Kidney (tissue), 11 donors: ENCODE measurements around the gene TSEN34. TPM values are rescaled to one million over a fixed set of nuclear protein-coding genes. Genes with fewer than 3 reads are reported as not detected.
"Not testable (repeated sequence)": the region's sequence is repeated elsewhere in the genome, so short reads cannot be mapped to it uniquely, and the experiment has no call there.

ENCODE experiments used
- DNase-seq, 5 donors: peaks; one replicate each; pipeline ENCODE4 v3.0.0-alpha.2; 2013 to 2020
- FAIRE-seq: peaks from 2 replicates; lab custom pipeline; 2012; peaks lifted over from hg19 to GRCh38; lab: Jason Lieb, UNC
- H3K27ac ChIP-seq, 2 donors: one replicate each; pipeline ENCODE4 v1.7.0; 2013; ENCODE audit warnings: low read depth in 2 of 2, low read length in 2 of 2, inconsistent platforms in 1 of 2
- H3K27me3 ChIP-seq: one replicate; pipeline ENCODE4 v1.7.1; 2013; ENCODE audit warnings: low read length, inconsistent platforms; ENCODE audit not compliant: control insufficient read depth, insufficient read depth
- H3K36me3 ChIP-seq, 3 donors: one replicate each; pipeline versions ENCODE4 v1.7.0 to v1.7.1; 2013; ENCODE audit warnings: low read length in 3 of 3, control low read depth in 1 of 3, inconsistent platforms in 1 of 3; ENCODE audit not compliant: insufficient read depth in 3 of 3, control insufficient read depth in 2 of 3
- H3K4me1 ChIP-seq, 3 donors: one replicate each; pipeline versions ENCODE4 v1.7.0 to v1.7.1; 2013; ENCODE audit warnings: low read length in 3 of 3, inconsistent platforms in 1 of 3, low read depth in 1 of 3; ENCODE audit not compliant: control insufficient read depth in 2 of 3, insufficient read depth in 2 of 3
- H3K4me3 ChIP-seq, 3 donors: one replicate each; pipeline versions ENCODE4 v1.7.0 to v1.8.1; 2013; ENCODE audit warnings: low read length in 3 of 3, control low read depth in 1 of 3, inconsistent platforms in 1 of 3
- H3K9ac ChIP-seq, 3 donors: one replicate each; pipeline versions ENCODE4 v1.7.0 to v1.7.1; 2013; ENCODE audit warnings: low read length in 3 of 3, control low read depth in 1 of 3, inconsistent platforms in 1 of 3
- H3K9me3 ChIP-seq, 3 donors: one replicate each; pipeline versions ENCODE4 v1.7.0 to v1.7.1; 2013; ENCODE audit warnings: low read length in 3 of 3, control low read depth in 1 of 3, inconsistent platforms in 1 of 3; ENCODE audit not compliant: control insufficient read depth in 2 of 3, insufficient read depth in 1 of 3
- intact Hi-C: fragments of 100-400 bp; cut with DNase I; formaldehyde crosslinking; loops from one replicate; pipeline ENCODE4 v1.11.1; 2022
- polyA plus RNA-seq: library from polyadenylated mRNA; stranded (reverse); fragments of 350-450 nt; fragmentation: Illumina TruSeq; extraction: RNeasy Lipid Tissue Mini Kit (QIAGEN cat#74804); gene quantifications from one replicate; pipeline ENCODE4 v1.2.3, GENCODE V29; 2014; ENCODE audit warnings: low read depth, low replicate concordance; ENCODE audit not compliant: insufficient read depth
- total RNA-seq: library from RNA; stranded (reverse); fragmentation: NEBNext Ultra II Directional; extraction: Animal tissue kit (Norgen Biotek cat#: 25700); gene quantifications from one replicate; pipeline ENCODE4 v1.2.1, GENCODE V29; 2021
- donor health status: control.
- donor health status: control.
- donor health status: DM: yes; HTN: yes; CAD: no.
- donor health status: Normal renal cell carcinoma (clear cell type).

The TSEN34 gene
- total and polyA plus RNA-seq, 2 donors from 2014 or later = 33.8 to 51.0 TPM

DNA sequence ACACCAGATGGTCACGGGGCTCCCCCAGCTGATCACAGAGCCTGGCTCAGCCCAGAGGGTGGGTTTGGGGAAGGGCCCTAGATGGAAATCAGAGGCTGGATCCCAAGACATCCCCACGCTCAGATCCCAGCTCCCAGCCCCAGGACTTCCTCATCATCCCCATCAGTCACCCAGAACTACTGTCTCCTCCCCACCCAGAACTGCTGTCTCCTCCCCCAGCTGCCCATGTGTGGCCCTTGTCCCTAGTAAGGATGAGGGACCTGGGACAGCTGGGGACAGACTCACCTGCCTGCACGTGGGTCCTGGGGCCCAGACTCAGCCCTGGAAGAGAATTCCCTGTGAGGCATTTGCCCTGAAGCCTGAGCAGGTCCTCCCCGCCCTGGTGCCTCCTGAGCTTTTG, 51.1 kb downstream of the TSEN34 start:
- FAIRE-seq, intact Hi-C loops: not testable (repeated sequence)

DNA sequence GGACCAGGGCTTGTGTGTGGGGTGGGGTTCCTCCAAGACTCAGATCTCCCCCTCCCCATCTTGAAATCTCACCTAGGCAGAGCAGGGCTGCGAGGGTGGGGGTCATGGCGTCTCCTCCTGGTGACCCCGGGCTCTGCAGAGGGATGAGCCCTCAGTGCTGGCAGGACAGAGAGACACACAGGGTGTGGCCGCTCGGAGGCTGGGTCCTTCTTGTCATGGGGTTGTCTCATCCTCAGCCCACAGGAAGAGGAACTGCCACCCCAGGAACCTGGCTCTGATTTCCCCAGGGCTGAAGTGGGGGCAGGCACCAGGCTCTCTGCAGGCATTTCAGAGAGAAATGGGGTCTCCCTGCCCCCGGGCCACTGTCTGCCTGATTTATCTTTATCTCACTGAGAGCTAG, 51.5 kb downstream of the TSEN34 start, which contains the start of gene LILRA6:
LILRA6 (minus strand) TSS at position 145 of the 400 bp plus-strand sequence.
- H3K9me3 ChIP-seq, H3K36me3 ChIP-seq, H3K9ac ChIP-seq, H3K4me3 ChIP-seq, FAIRE-seq, H3K27me3 ChIP-seq, H3K4me1 ChIP-seq, intact Hi-C loops, H3K27ac ChIP-seq: not testable (repeated sequence)
- peak in 1 of 5 donors; percentile 18 for DNase-seq

More for the DNA sequence above, 51.1 kb downstream of the TSEN34 start:
- not testable (repeated sequence) for H3K27me3 ChIP-seq, H3K4me3 ChIP-seq, H3K9ac ChIP-seq, H3K9me3 ChIP-seq, H3K27ac ChIP-seq, H3K36me3 ChIP-seq, DNase-seq, H3K4me1 ChIP-seq

DNA sequence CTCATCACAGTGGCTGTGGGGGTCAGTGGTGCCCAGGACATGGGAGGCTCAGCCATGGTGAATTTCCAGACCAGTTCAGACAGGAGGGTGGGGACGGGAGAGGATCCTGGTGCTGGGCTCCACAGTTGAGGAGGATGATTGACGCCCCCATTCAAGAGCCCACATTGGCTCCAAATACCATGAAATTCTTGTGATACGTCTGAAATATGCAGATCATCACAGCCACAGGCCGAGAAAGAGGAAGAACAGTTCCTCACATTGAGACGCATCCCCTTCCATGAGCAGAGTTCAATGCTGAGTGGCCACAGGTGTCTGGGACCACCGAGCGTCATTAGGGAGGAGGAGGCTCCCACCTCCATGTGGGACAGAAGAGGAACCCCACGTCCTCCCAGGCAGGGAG, 52.7 kb downstream of the TSEN34 start:
- H3K27ac ChIP-seq, H3K27me3 ChIP-seq: not testable (repeated sequence)

More for the DNA sequence above, 52.7 kb downstream of the TSEN34 start:
- H3K9me3 ChIP-seq, H3K36me3 ChIP-seq, FAIRE-seq, H3K9ac ChIP-seq, H3K4me3 ChIP-seq, intact Hi-C loops, H3K4me1 ChIP-seq: not testable (repeated sequence)
- peak in 1 of 5 donors; percentile 1 for DNase-seq

Other genes starting within 250 kb of the TSEN34 start
- gene CACNG8, start 228.4 kb upstream of the TSEN34 start, total RNA-seq = 0.03 TPM
- not detected for gene CACNG8, start 228.4 kb upstream of the TSEN34 start, polyA plus RNA-seq
- not detected for gene CACNG6, start 199.7 kb upstream of the TSEN34 start, total RNA-seq
- not detected for gene CACNG6, start 199.7 kb upstream of the TSEN34 start, polyA plus RNA-seq
- gene VSTM1, start 127.4 kb upstream of the TSEN34 start, total RNA-seq = 0.35 TPM
- 1.0 TPM for gene VSTM1, start 127.4 kb upstream of the TSEN34 start, polyA plus RNA-seq
- not detected for gene TARM1, start 109.9 kb upstream of the TSEN34 start, total RNA-seq
- gene TARM1, start 109.9 kb upstream of the TSEN34 start, polyA plus RNA-seq = not detected
- 5.1 TPM for gene OSCAR, start 90.5 kb upstream of the TSEN34 start, total RNA-seq
- gene OSCAR, start 90.5 kb upstream of the TSEN34 start, polyA plus RNA-seq = 0.77 TPM
- gene NDUFA3, start 88.5 kb upstream of the TSEN34 start, total RNA-seq = 132 TPM
- 1,006 TPM for gene NDUFA3, start 88.5 kb upstream of the TSEN34 start, polyA plus RNA-seq
- gene TFPT, start 75.7 kb upstream of the TSEN34 start, total RNA-seq = 19.2 TPM
- 31.6 TPM for gene TFPT, start 75.7 kb upstream of the TSEN34 start, polyA plus RNA-seq
- 57.2 TPM for gene PRPF31, start 75.6 kb upstream of the TSEN34 start, total RNA-seq
- gene PRPF31, start 75.6 kb upstream of the TSEN34 start, polyA plus RNA-seq = 55.9 TPM
- gene CNOT3, start 53.5 kb upstream of the TSEN34 start, total RNA-seq = 38.1 TPM
- 30.8 TPM for gene CNOT3, start 53.5 kb upstream of the TSEN34 start, polyA plus RNA-seq
- 8.0 TPM for gene LENG1, start 31.6 kb upstream of the TSEN34 start, total RNA-seq
- gene LENG1, start 31.6 kb upstream of the TSEN34 start, polyA plus RNA-seq = 12.2 TPM
- gene TMC4, start 18.1 kb upstream of the TSEN34 start, total RNA-seq = 98.9 TPM
- 64.6 TPM for gene TMC4, start 18.1 kb upstream of the TSEN34 start, polyA plus RNA-seq
- 64.4 TPM for gene MBOAT7, start 1.7 kb upstream of the TSEN34 start, total RNA-seq
- gene MBOAT7, start 1.7 kb upstream of the TSEN34 start, polyA plus RNA-seq = 41.6 TPM
- 1,209 TPM for gene RPS9, start 9.6 kb downstream of the TSEN34 start, total RNA-seq
- 2,020 TPM for gene RPS9, start 9.6 kb downstream of the TSEN34 start, polyA plus RNA-seq
- 10.0 TPM for gene LILRB3, start 31.7 kb downstream of the TSEN34 start, total RNA-seq
- 1.4 TPM for gene LILRB3, start 31.7 kb downstream of the TSEN34 start, polyA plus RNA-seq
- 2.9 TPM for gene LILRA6, start 51.5 kb downstream of the TSEN34 start, total RNA-seq
- gene LILRA6, start 51.5 kb downstream of the TSEN34 start, polyA plus RNA-seq = not detected
- 5.9 TPM for gene LILRB5, start 66.0 kb downstream of the TSEN34 start, total RNA-seq
- 1.1 TPM for gene LILRB5, start 66.0 kb downstream of the TSEN34 start, polyA plus RNA-seq
- gene LILRB2, start 89.8 kb downstream of the TSEN34 start, total RNA-seq = 11.5 TPM
- 1.9 TPM for gene LILRB2, start 89.8 kb downstream of the TSEN34 start, polyA plus RNA-seq
- 5.9 TPM for gene LILRA5, start 121.9 kb downstream of the TSEN34 start, total RNA-seq
- 1.4 TPM for gene LILRA5, start 121.9 kb downstream of the TSEN34 start, polyA plus RNA-seq
- 0.69 TPM for gene LILRA4, start 147.9 kb downstream of the TSEN34 start, total RNA-seq
- gene LILRA4, start 147.9 kb downstream of the TSEN34 start, polyA plus RNA-seq = not detected
- gene LAIR1, start 173.6 kb downstream of the TSEN34 start, total RNA-seq = 41.9 TPM
- gene LAIR1, start 173.6 kb downstream of the TSEN34 start, polyA plus RNA-seq = 4.1 TPM
- 1.5 TPM for gene TTYH1, start 224.2 kb downstream of the TSEN34 start, total RNA-seq
- 1.9 TPM for gene TTYH1, start 224.2 kb downstream of the TSEN34 start, polyA plus RNA-seq